ENCODE data around the gene USP28. TPM values are rescaled to one million over a fixed set of nuclear protein-coding genes. Genes with fewer than 3 reads are reported as not detected.
A peak's percentile ranks its signal among the peaks of the same experiment; 100 is the strongest.

USP28 gene
- total and polyA plus RNA-seq, 11 donors: 28.8 to 172 (median 122) TPM

- no peak for DNase-seq
- H3K4me3 ChIP-seq: no peak overlapping the region
These were observed 18.2 kb downstream of the USP28 start for GRCh38 chr11:113856966-113857759.

GRCh38 chr11:113855803-113856202 is 19.6 kb downstream of the USP28 start:
- H3K27me3 ChIP-seq: no peaks in the 10 kb centered on the region
- ATAC-seq (peak in 1 of 4 donors; percentile 41), DNase-seq (no peak)
- 83 to 92% (median 85%) methylated on average over 6 of the region's 6 CpGs for WGBS, 4 donors
- peaks cover 0 to 52% (median 14%) of the 10 kb centered on the region in 12 donors for H3K4me1 ChIP-seq
- H3K9me3 ChIP-seq: no peaks in the 10 kb centered on the region
- intact Hi-C loops (cut with DNase I): no loop called here
- H3K4me3 ChIP-seq: no peak overlapping the region
- peaks cover 0 to 33% (median 24%) of the 10 kb centered on the region in 9 donors for H3K36me3 ChIP-seq
- TF ChIP-seq POLR2A (IDR thresholded peaks at IDR 0.05) (no peak), CTCF (IDR thresholded peaks at IDR 0.05) (no peak)
- H3K27ac ChIP-seq: no peak overlapping the region

More at GRCh38 chr11:113856966-113857759, 18.2 kb downstream of the USP28 start:
- peaks cover 0 to 20% (median 10%) of the 10 kb centered on the region in 9 donors for H3K36me3 ChIP-seq
- no peak for TF ChIP-seq CTCF (IDR thresholded peaks at IDR 0.05)
- TF ChIP-seq POLR2A (IDR thresholded peaks at IDR 0.05): no peak
- 49 to 67% (median 57%) methylated on average over 5 of the region's 5 CpGs for WGBS, 4 donors
- intact Hi-C loops (cut with DNase I): no loop called here
- no peaks in the 10 kb centered on the region for H3K27me3 ChIP-seq
- peak in 2 of 4 donors; percentile 51 to 63 for ATAC-seq
- H3K4me1 ChIP-seq: peaks cover 0 to 63% (median 16%) of the 10 kb centered on the region in 12 donors
- H3K27ac ChIP-seq: peak overlapping the region in 5 of 12 donors; percentile 8 to 26 (median 23)
- H3K9me3 ChIP-seq: no peaks in the 10 kb centered on the region

GRCh38 chr11:113850188-113850587 is 25.2 kb downstream of the USP28 start:
- H3K27me3 ChIP-seq: no peaks in the 10 kb centered on the region
- TF ChIP-seq POLR2A (IDR thresholded peaks at IDR 0.05): no peak
- no peak for TF ChIP-seq CTCF (IDR thresholded peaks at IDR 0.05)
- ATAC-seq: no peak

GRCh38 chr11:113849713-113850112 is 25.7 kb downstream of the USP28 start:
- Histone ChIP-seq H3K27me3 (no peaks in the 10 kb centered on the region), H3K4me3 (no peak overlapping the region), H3K27ac (no peak overlapping the region), H3K36me3 (peaks cover 0 to 82% (median 50%) of the 10 kb centered on the region in 9 donors), H3K9me3 (no peaks in the 10 kb centered on the region), H3K4me1 (peaks cover 0 to 28% (median 11%) of the 10 kb centered on the region in 12 donors)
- intact Hi-C loops (cut with DNase I): no loop called here
- ATAC-seq: peak in 1 of 4 donors; percentile 31
- DNase-seq: no peak
- TF ChIP-seq POLR2A (IDR thresholded peaks at IDR 0.05) (no peak), CTCF (IDR thresholded peaks at IDR 0.05) (no peak)
- WGBS, 4 donors: 45 to 72% (median 56%) methylated on average over 4 of the region's 4 CpGs

More at GRCh38 chr11:113850188-113850587, 25.2 kb downstream of the USP28 start:
- Histone ChIP-seq H3K4me3 (no peak overlapping the region), H3K36me3 (peaks cover 0 to 77% (median 50%) of the 10 kb centered on the region in 9 donors), H3K4me1 (peaks cover 0 to 32% (median 11%) of the 10 kb centered on the region in 12 donors), H3K27ac (no peak overlapping the region), H3K9me3 (no peaks in the 10 kb centered on the region)
- intact Hi-C loops (cut with DNase I): no loop called here
- 93 to 98% (median 97%) methylated on average over 5 of the region's 5 CpGs for WGBS, 4 donors
- DNase-seq: no peak
